Mesenchymal stem cell (in vitro differentiated cells and primary cell): ENCODE data around the gene XRRA1.
A peak's percentile ranks its signal among the peaks of the same experiment; 100 is the strongest.

Experiments
- DNase-seq: peaks from one replicate; pipeline ENCODE4 v3.0.0-alpha.2; 2013
- H2AFZ ChIP-seq: one replicate; pipeline ENCODE4 v1.6.1; 2013; ENCODE audit warnings: low read depth, mild to moderate bottlenecking, control low read depth, inconsistent platforms, low read length, moderate library complexity
- H2AK5ac ChIP-seq: 2 replicates; pipeline ENCODE4 v1.6.1; 2013; ENCODE audit warnings: low read length, moderate library complexity, mild to moderate bottlenecking, inconsistent platforms; ENCODE audit not compliant: severe bottlenecking
- H2BK120ac ChIP-seq: one replicate; pipeline ENCODE4 v1.6.1; 2013; ENCODE audit warnings: low read depth, mild to moderate bottlenecking, inconsistent platforms, low read length, moderate library complexity
- H2BK12ac ChIP-seq, 2 experiments: one replicate each; pipeline ENCODE4 v1.6.1; 2013; ENCODE audit warnings: inconsistent platforms in 2 of 2, low read length in 2 of 2, mild to moderate bottlenecking in 2 of 2, moderate library complexity in 2 of 2, control low read depth in 1 of 2
- H2BK15ac ChIP-seq: one replicate; pipeline ENCODE4 v1.6.1; 2013; ENCODE audit warnings: mild to moderate bottlenecking, low read depth, inconsistent platforms; ENCODE audit not compliant: poor library complexity, severe bottlenecking
- H2BK5ac ChIP-seq: 2 replicates; pipeline ENCODE4 v1.6.1; 2013; ENCODE audit warnings: low read depth, mild to moderate bottlenecking, low read length, control low read depth, inconsistent platforms; ENCODE audit not compliant: poor library complexity, severe bottlenecking
- H3K14ac ChIP-seq, 2 experiments: one replicate each; pipeline ENCODE4 v1.6.1; 2013; ENCODE audit warnings: inconsistent platforms in 2 of 2, low read length in 2 of 2, control low read depth in 1 of 2, mild to moderate bottlenecking in 1 of 2, moderate library complexity in 1 of 2
- H3K18ac ChIP-seq, 2 experiments: one replicate each; pipeline ENCODE4 v1.6.1; 2013; ENCODE audit warnings: inconsistent platforms in 2 of 2, low read length in 2 of 2, control low read depth in 1 of 2, low read depth in 1 of 2, mild to moderate bottlenecking in 1 of 2
- H3K23ac ChIP-seq, 2 experiments: one replicate each; pipeline ENCODE4 v1.6.1; 2013; ENCODE audit warnings: inconsistent platforms in 2 of 2, low read length in 2 of 2, mild to moderate bottlenecking in 2 of 2, moderate library complexity in 2 of 2, control low read depth in 1 of 2
- H3K27ac ChIP-seq: 2 replicates; pipeline ENCODE4 v1.5.1; 2013; ENCODE audit warnings: mild to moderate bottlenecking, moderate library complexity, low read length, control low read depth, inconsistent platforms; ENCODE audit not compliant: poor library complexity, severe bottlenecking
- H3K27me3 ChIP-seq, 2 experiments: 2 replicates each; pipeline versions ENCODE4 v1.6.1 to v1.7.0; 2013; ENCODE audit warnings: low read length in 2 of 2, mild to moderate bottlenecking in 2 of 2, moderate library complexity in 2 of 2, control low read depth in 1 of 2, inconsistent platforms in 1 of 2; ENCODE audit not compliant: control insufficient read depth in 1 of 2, insufficient read depth in 1 of 2
- H3K36me3 ChIP-seq, 2 experiments: 2 replicates each; pipeline versions ENCODE4 v1.6.1 to v1.7.0; 2013; ENCODE audit warnings: low read length in 2 of 2, control low read depth in 1 of 2, inconsistent platforms in 1 of 2, low read depth in 1 of 2, mild to moderate bottlenecking in 1 of 2; ENCODE audit not compliant: insufficient read depth in 2 of 2, control insufficient read depth in 1 of 2
- H3K4ac ChIP-seq, 2 experiments: one replicate each; pipeline ENCODE4 v1.6.1; 2013; ENCODE audit warnings: inconsistent platforms in 2 of 2, low read length in 2 of 2, mild to moderate bottlenecking in 2 of 2, moderate library complexity in 2 of 2, control low read depth in 1 of 2, low read depth in 1 of 2
- H3K4me1 ChIP-seq: 2 replicates; pipeline ENCODE4 v1.6.1; 2013; ENCODE audit warnings: low read depth, low read length, control low read depth; ENCODE audit not compliant: control insufficient read depth, insufficient read depth
- H3K4me2 ChIP-seq: 2 replicates; pipeline ENCODE4 v1.6.1; 2013; ENCODE audit warnings: low read length, mild to moderate bottlenecking, inconsistent platforms; ENCODE audit not compliant: poor library complexity, severe bottlenecking
- H3K4me3 ChIP-seq, 2 experiments: 2 replicates each; pipeline versions ENCODE4 v1.5.1 to v1.7.0; 2013; ENCODE audit warnings: low read length in 2 of 2, mild to moderate bottlenecking in 2 of 2, control low read depth in 1 of 2, low read depth in 1 of 2; ENCODE audit not compliant: insufficient read depth in 1 of 2
- H3K79me1 ChIP-seq: replicated peaks from 2 replicates; pipeline ENCODE4 v1.6.1; 2013; ENCODE audit warnings: mild to moderate bottlenecking, control low read depth, low read length, inconsistent platforms; ENCODE audit not compliant: poor library complexity, severe bottlenecking
- H3K9ac ChIP-seq: 2 replicates; pipeline ENCODE4 v1.7.0; 2013; ENCODE audit warnings: mild to moderate bottlenecking, low read length, moderate library complexity
- H3K9me3 ChIP-seq: 2 replicates; pipeline ENCODE4 v1.7.0; 2013; ENCODE audit warnings: mild to moderate bottlenecking, low read length; ENCODE audit not compliant: control insufficient read depth
- H4K8ac ChIP-seq: one replicate; pipeline ENCODE4 v1.6.1; 2013; ENCODE audit warnings: inconsistent platforms, mild to moderate bottlenecking, low read length, moderate library complexity
- H4K91ac ChIP-seq: one replicate; pipeline ENCODE4 v1.6.1; 2013; ENCODE audit warnings: mild to moderate bottlenecking, low read length, inconsistent platforms
- WGBS: methylation state at CpG from one replicate; pipeline ENCODE4 v1.1.7; 2013; ENCODE audit warnings: mixed read lengths; 5-methylcytosine and 5-hydroxymethylcytosine counted together

XRRA1 gene

GRCh38 chr11:74951226-74951625 is 2.3 kb upstream of the XRRA1 start:
- Histone ChIP-seq H2BK5ac (no peak overlapping the region), H4K8ac (no peak overlapping the region), H3K14ac (no peak overlapping the region), H3K4me1 (peaks cover 5% of the 10 kb centered on the region), H3K36me3 (peaks cover 0 to 34% of the 10 kb centered on the region in 2 experiments), H3K27me3 (no peaks in the 10 kb centered on the region), H3K27ac (no peak overlapping the region), H3K79me1 (peaks cover 1% of the 10 kb centered on the region), H2BK120ac (no peak overlapping the region), H3K4me3 (no peak overlapping the region), H3K9me3 (peaks cover 4% of the 10 kb centered on the region), H2AFZ (no peak overlapping the region), H2BK15ac (no peak overlapping the region), H3K4ac (no peak overlapping the region), H3K4me2 (no peak overlapping the region), H3K9ac (no peak overlapping the region), H2BK12ac (no peak overlapping the region), H2AK5ac (no peak overlapping the region), H4K91ac (no peak overlapping the region), H3K23ac (no peak overlapping the region), H3K18ac (no peak overlapping the region)
- DNase-seq = no peak
- WGBS = over 99% methylated on average over 8 of the region's 8 CpGs

GRCh38 chr11:74950374-74950969 is 1.6 kb upstream of the XRRA1 start:
- H2AFZ ChIP-seq = no peak overlapping the region
- H3K36me3 ChIP-seq = peaks cover 0 to 34% of the 10 kb centered on the region in 2 experiments
- no peak for DNase-seq
- H2AK5ac ChIP-seq = no peak overlapping the region
- WGBS = 80% methylated on average over 2 of the region's 2 CpGs
- H3K9ac ChIP-seq = peak overlapping the region; percentile 99
- H2BK5ac ChIP-seq = no peak overlapping the region
- no peaks in the 10 kb centered on the region for H3K27me3 ChIP-seq
- peak overlapping the region in 1 of 2 experiments; percentile 99 for H3K4me3 ChIP-seq
- H3K14ac ChIP-seq = no peak overlapping the region
- H3K4me1 ChIP-seq = peaks cover 5% of the 10 kb centered on the region
- no peak overlapping the region for H2BK120ac ChIP-seq
- H3K79me1 ChIP-seq = peaks cover 3% of the 10 kb centered on the region
- no peak overlapping the region for H4K8ac ChIP-seq
- H3K18ac ChIP-seq = no peak overlapping the region
- H2BK12ac ChIP-seq = no peak overlapping the region
- peaks cover 4% of the 10 kb centered on the region for H3K9me3 ChIP-seq
- peak overlapping the region; percentile 7 for H3K27ac ChIP-seq
- no peak overlapping the region for H4K91ac ChIP-seq
- no peak overlapping the region for H3K4ac ChIP-seq
- H3K4me2 ChIP-seq = peak overlapping the region; percentile 84
- H3K23ac ChIP-seq = no peak overlapping the region
- no peak overlapping the region for H2BK15ac ChIP-seq

GRCh38 chr11:74949753-74950137 is 854 bp upstream of the XRRA1 start:
- peak overlapping the region; percentile 74 for H2AK5ac ChIP-seq
- H3K36me3 ChIP-seq = peaks cover 0 to 28% of the 10 kb centered on the region in 2 experiments
- H3K4ac ChIP-seq = peak overlapping the region in 1 of 2 experiments; percentile 57
- peak; percentile 20 for DNase-seq
- peak overlapping the region in 1 of 2 experiments; percentile 92 for H3K18ac ChIP-seq
- H2BK12ac ChIP-seq = no peak overlapping the region
- H3K4me1 ChIP-seq = peaks cover 5% of the 10 kb centered on the region
- H2BK5ac ChIP-seq = no peak overlapping the region
- H3K23ac ChIP-seq = no peak overlapping the region
- H3K4me2 ChIP-seq = peak overlapping the region; percentile 84
- peak overlapping the region; percentile 78 to 99 for H3K4me3 ChIP-seq
- H3K14ac ChIP-seq = no peak overlapping the region
- H2BK15ac ChIP-seq = no peak overlapping the region
- H3K27ac ChIP-seq = peak overlapping the region; percentile 61
- no peak overlapping the region for H4K91ac ChIP-seq
- 0% methylated on average over 6 of the region's 6 CpGs for WGBS
- peak overlapping the region; percentile 95 for H4K8ac ChIP-seq
- peaks cover 3% of the 10 kb centered on the region for H3K79me1 ChIP-seq
- H3K9me3 ChIP-seq = no peaks in the 10 kb centered on the region
- no peak overlapping the region for H2BK120ac ChIP-seq
- H3K9ac ChIP-seq = peak overlapping the region; percentile 99
- no peaks in the 10 kb centered on the region for H3K27me3 ChIP-seq
- H2AFZ ChIP-seq = no peak overlapping the region

GRCh38 chr11:74948546-74948897 is 369 bp downstream of the XRRA1 start:
- peaks cover 3% of the 10 kb centered on the region for H3K79me1 ChIP-seq

More at GRCh38 chr11:74948546-74948897, 369 bp downstream of the XRRA1 start:
- Histone ChIP-seq H3K4me1 (peaks cover 6% of the 10 kb centered on the region), H3K9me3 (no peaks in the 10 kb centered on the region), H2BK120ac (no peak overlapping the region), H3K23ac (no peak overlapping the region), H2AFZ (peak overlapping the region; percentile 43), H2BK5ac (no peak overlapping the region), H2BK15ac (no peak overlapping the region), H3K4me2 (peak overlapping the region; percentile 44), H3K4ac (no peak overlapping the region), H2BK12ac (no peak overlapping the region), H3K36me3 (peaks cover 0 to 20% of the 10 kb centered on the region in 2 experiments), H3K27ac (no peak overlapping the region), H3K27me3 (no peaks in the 10 kb centered on the region), H3K4me3 (peak overlapping the region; percentile 78 to 99), H3K18ac (peak overlapping the region; percentile 25 to 64), H3K14ac (no peak overlapping the region), H4K8ac (no peak overlapping the region), H2AK5ac (no peak overlapping the region), H4K91ac (no peak overlapping the region), H3K9ac (peak overlapping the region; percentile 99)
- DNase-seq = no peak
- 2% methylated on average over 9 of the region's 9 CpGs for WGBS
